ENCODE data around the gene STK11IP. TPM values are rescaled to one million over a fixed set of nuclear protein-coding genes. Genes with fewer than 3 reads are reported as not detected.

Gene STK11IP
- total and polyA plus RNA-seq, 7 experiments from 2014 or later, result 6.8 to 46.4 (median 42.1) TPM

GRCh38 chr2:219643084-219643473, 45.4 kb downstream of the STK11IP start:
- CTCF ChIA-PET, result interaction anchor here (1.1 to 6.1 kb wide), 3 partner anchors 46 to 108 kb away, joined by 3 to 47 read pairs (median 4); partner anchors contain the start of genes CHPF, STK11IP and TMEM198
- no peaks in the 10 kb centered on the region for H3K36me3 Mint-ChIP-seq

GRCh38 chr2:219643788-219644398, 46.2 kb downstream of the STK11IP start:
- no peaks in the 10 kb centered on the region for H3K9me3 ChIP-seq (ENCODE audit: control insufficient read depth in 2 of 3, low read length in 3 of 3)
- H3K27me3 ChIP-seq (ENCODE audit: control insufficient read depth in 2 of 2, insufficient read depth in 2 of 2, low read length in 2 of 2), result no peaks in the 10 kb centered on the region
- peaks cover 0 to 11% (median 0%) of the 10 kb centered on the region in 7 donors for H3K4me1 Mint-ChIP-seq
- intact Hi-C loops (cut with micrococcal nuclease), result loop anchor here in 1 of 2 donors (2.0 kb wide), 1 partner anchor 145 kb away; the partner anchor contains the start of gene GMPPA
- ChIA-PET POLR2A (no interaction called here), CTCF (interaction anchor here (1.2 to 6.1 kb wide), 2 partner anchors 47 to 102 kb away, joined by 4 to 47 read pairs; partner anchors contain the start of genes CHPF, STK11IP and TMEM198)
- H3K36me3 ChIP-seq (ENCODE audit: control insufficient read depth in 2 of 3, insufficient read depth in 3 of 3, low read length in 3 of 3), result no peaks in the 10 kb centered on the region
- no peak overlapping the region for H3K4me3 Mint-ChIP-seq
- no peak overlapping the region for H3K27ac ChIP-seq (ENCODE audit: low read depth, low read length)
- ATAC-seq (no peak), DNase-seq (no peak)
- H3K4me1 ChIP-seq (ENCODE audit: control insufficient read depth in 2 of 2, insufficient read depth in 2 of 2, low read length in 2 of 2), result peaks cover 3 to 4% of the 10 kb centered on the region in 2 donors
- no peaks in the 10 kb centered on the region for H3K36me3 Mint-ChIP-seq
- H3K27me3 Mint-ChIP-seq, result peaks cover 6 to 41% (median 24%) of the 10 kb centered on the region in 5 donors
- peak overlapping the region in 1 of 9 donors; percentile 49 for H3K27ac Mint-ChIP-seq
- no peak overlapping the region for H3K4me3 ChIP-seq (ENCODE audit: low read length)
- H3K9me3 Mint-ChIP-seq, result no peaks in the 10 kb centered on the region

More at GRCh38 chr2:219643084-219643473, 45.4 kb downstream of the STK11IP start:
- H3K4me3 Mint-ChIP-seq, result no peak overlapping the region
- H3K4me1 Mint-ChIP-seq, result peaks cover 0 to 15% (median 0%) of the 10 kb centered on the region in 7 donors
- POLR2A ChIA-PET, result interaction anchor here (0.7 kb wide), 1 partner anchor 146 kb away, joined by 3 read pairs; no protein-coding TSS in a partner anchor
- H3K27me3 Mint-ChIP-seq, result peaks cover 3 to 33% (median 16%) of the 10 kb centered on the region in 5 donors
- Histone ChIP-seq H3K27ac (ENCODE audit: low read depth, low read length) (no peak overlapping the region), H3K27me3 (ENCODE audit: control insufficient read depth in 2 of 2, insufficient read depth in 2 of 2, low read length in 2 of 2) (no peaks in the 10 kb centered on the region), H3K4me3 (ENCODE audit: low read length) (no peak overlapping the region), H3K4me1 (ENCODE audit: control insufficient read depth in 2 of 2, insufficient read depth in 2 of 2, low read length in 2 of 2) (peaks cover 3 to 4% of the 10 kb centered on the region in 2 donors), H3K36me3 (ENCODE audit: control insufficient read depth in 2 of 3, insufficient read depth in 3 of 3, low read length in 3 of 3) (no peaks in the 10 kb centered on the region), H3K9me3 (ENCODE audit: control insufficient read depth in 2 of 3, low read length in 3 of 3) (no peaks in the 10 kb centered on the region)
- H3K27ac Mint-ChIP-seq, result no peak overlapping the region
- H3K9me3 Mint-ChIP-seq, result no peaks in the 10 kb centered on the region
- intact Hi-C loops (cut with micrococcal nuclease), result loop anchor here in 1 of 2 donors (2.0 kb wide), 1 partner anchor 144 kb away; the partner anchor contains the start of gene GMPPA
- ATAC-seq, result no peak
- no peak for DNase-seq

GRCh38 chr2:219644801-219645480, 47.3 kb downstream of the STK11IP start:
- Mint-ChIP-seq H3K4me1 (peaks cover 0 to 5% (median 0%) of the 10 kb centered on the region in 7 donors), H3K36me3 (no peaks in the 10 kb centered on the region), H3K27me3 (peaks cover 6 to 40% (median 33%) of the 10 kb centered on the region in 5 donors), H3K27ac (no peak overlapping the region), H3K4me3 (no peak overlapping the region), H3K9me3 (no peaks in the 10 kb centered on the region)
- Histone ChIP-seq H3K9me3 (ENCODE audit: control insufficient read depth in 2 of 3, low read length in 3 of 3) (no peaks in the 10 kb centered on the region), H3K4me1 (ENCODE audit: control insufficient read depth in 2 of 2, insufficient read depth in 2 of 2, low read length in 2 of 2) (peaks cover 3 to 4% of the 10 kb centered on the region in 2 donors), H3K27ac (ENCODE audit: low read depth, low read length) (no peak overlapping the region), H3K4me3 (ENCODE audit: low read length) (no peak overlapping the region), H3K36me3 (ENCODE audit: control insufficient read depth in 2 of 3, insufficient read depth in 3 of 3, low read length in 3 of 3) (no peaks in the 10 kb centered on the region), H3K27me3 (ENCODE audit: control insufficient read depth in 2 of 2, insufficient read depth in 2 of 2, low read length in 2 of 2) (peaks cover 0 to 3% of the 10 kb centered on the region in 2 donors)
- POLR2A ChIA-PET, result no interaction called here
- CTCF ChIA-PET, result interaction anchor here (0.6 to 6.1 kb wide), 2 partner anchors 87 to 103 kb away, joined by 3 to 47 read pairs; partner anchors contain the start of genes CHPF and TMEM198
- intact Hi-C loops (cut with micrococcal nuclease), result no loop called here
- no peak for ATAC-seq
- no peak for DNase-seq

- ChIA-PET CTCF (interaction anchor here (0.6 to 6.1 kb wide), 2 partner anchors 86 to 104 kb away, joined by 3 to 47 read pairs; partner anchors contain the start of genes CHPF and TMEM198), POLR2A (no interaction called here)
- Mint-ChIP-seq H3K9me3 (no peaks in the 10 kb centered on the region), H3K4me1 (peaks cover 0 to 5% (median 0%) of the 10 kb centered on the region in 7 donors), H3K36me3 (no peaks in the 10 kb centered on the region), H3K27me3 (peaks cover 9 to 46% (median 34%) of the 10 kb centered on the region in 5 donors), H3K27ac (no peak overlapping the region), H3K4me3 (no peak overlapping the region)
- Histone ChIP-seq H3K9me3 (ENCODE audit: control insufficient read depth in 2 of 3, low read length in 3 of 3) (no peaks in the 10 kb centered on the region), H3K4me3 (ENCODE audit: low read length) (no peak overlapping the region), H3K4me1 (ENCODE audit: control insufficient read depth in 2 of 2, insufficient read depth in 2 of 2, low read length in 2 of 2) (peaks cover 3 to 4% of the 10 kb centered on the region in 2 donors), H3K27me3 (ENCODE audit: control insufficient read depth in 2 of 2, insufficient read depth in 2 of 2, low read length in 2 of 2) (peaks cover 0 to 3% of the 10 kb centered on the region in 2 donors), H3K27ac (ENCODE audit: low read depth, low read length) (no peak overlapping the region), H3K36me3 (ENCODE audit: control insufficient read depth in 2 of 3, insufficient read depth in 3 of 3, low read length in 3 of 3) (no peaks in the 10 kb centered on the region)
- DNase-seq (no peak), ATAC-seq (no peak)
- intact Hi-C loops (cut with micrococcal nuclease), result no loop called here
Measured at GRCh38 chr2:219645631-219646527, 48.2 kb downstream of the STK11IP start.

GRCh38 chr2:219648176-219648575, 50.5 kb downstream of the STK11IP start:
- peaks cover 24 to 60% (median 54%) of the 10 kb centered on the region in 5 donors for H3K27me3 Mint-ChIP-seq
- no peak for ATAC-seq
- H3K36me3 Mint-ChIP-seq, result no peaks in the 10 kb centered on the region
- no peaks in the 10 kb centered on the region for H3K4me1 ChIP-seq (ENCODE audit: control insufficient read depth in 2 of 2, insufficient read depth in 2 of 2, low read length in 2 of 2)
- no peak for DNase-seq
- peaks cover 0 to 3% of the 10 kb centered on the region in 2 donors for H3K27me3 ChIP-seq (ENCODE audit: control insufficient read depth in 2 of 2, insufficient read depth in 2 of 2, low read length in 2 of 2)
- no peak overlapping the region for H3K4me3 ChIP-seq (ENCODE audit: low read length)
- no peak overlapping the region for H3K27ac ChIP-seq (ENCODE audit: low read depth, low read length)
- no peaks in the 10 kb centered on the region for H3K36me3 ChIP-seq (ENCODE audit: control insufficient read depth in 2 of 3, insufficient read depth in 3 of 3, low read length in 3 of 3)
- CTCF ChIA-PET, result no interaction called here
- H3K9me3 ChIP-seq (ENCODE audit: control insufficient read depth in 2 of 3, low read length in 3 of 3), result no peaks in the 10 kb centered on the region
- no peak overlapping the region for H3K4me3 Mint-ChIP-seq
- peaks cover 0 to 10% (median 0%) of the 10 kb centered on the region in 11 donors for H3K9me3 Mint-ChIP-seq
- no peak overlapping the region for H3K27ac Mint-ChIP-seq
- POLR2A ChIA-PET, result no interaction called here
- H3K4me1 Mint-ChIP-seq, result no peaks in the 10 kb centered on the region
- intact Hi-C loops (cut with micrococcal nuclease), result no loop called here

GRCh38 chr2:219648963-219649362, 51.3 kb downstream of the STK11IP start:
- ChIA-PET CTCF (interaction anchor here (1.3 kb wide), 1 partner anchor 15 kb away, joined by 3 read pairs; no protein-coding TSS in a partner anchor), POLR2A (no interaction called here)
- Histone ChIP-seq H3K36me3 (ENCODE audit: control insufficient read depth in 2 of 3, insufficient read depth in 3 of 3, low read length in 3 of 3) (no peaks in the 10 kb centered on the region), H3K9me3 (ENCODE audit: control insufficient read depth in 2 of 3, low read length in 3 of 3) (no peaks in the 10 kb centered on the region), H3K27me3 (ENCODE audit: control insufficient read depth in 2 of 2, insufficient read depth in 2 of 2, low read length in 2 of 2) (peaks cover 0 to 3% of the 10 kb centered on the region in 2 donors), H3K4me3 (ENCODE audit: low read length) (no peak overlapping the region), H3K4me1 (ENCODE audit: control insufficient read depth in 2 of 2, insufficient read depth in 2 of 2, low read length in 2 of 2) (no peaks in the 10 kb centered on the region), H3K27ac (ENCODE audit: low read depth, low read length) (no peak overlapping the region)
- H3K9me3 Mint-ChIP-seq, result peaks cover 0 to 10% (median 0%) of the 10 kb centered on the region in 11 donors
- DNase-seq (no peak), ATAC-seq (no peak)
- no peak overlapping the region for H3K4me3 Mint-ChIP-seq
- no peak overlapping the region for H3K27ac Mint-ChIP-seq
- intact Hi-C loops (cut with micrococcal nuclease), result no loop called here
- no peaks in the 10 kb centered on the region for H3K36me3 Mint-ChIP-seq
- H3K4me1 Mint-ChIP-seq, result no peaks in the 10 kb centered on the region
- peaks cover 31 to 62% (median 60%) of the 10 kb centered on the region in 5 donors for H3K27me3 Mint-ChIP-seq
